HCT116 (cell line): Measurements from ENCODE around the gene GDI1. TPM values are rescaled to one million over a fixed set of nuclear protein-coding genes. Genes with fewer than 3 reads are reported as not detected.
"Not testable (repeated sequence)": the region's sequence is repeated elsewhere in the genome, so short reads cannot be mapped to it uniquely, and the experiment has no call there.

Source experiments
- ATAC-seq: fragments of 200-7000 bp; cut with Tn5 transposase; 2 replicates; pipeline ENCODE4 v1.9.1; 2020; ENCODE audit warnings: mild to moderate bottlenecking, moderate library complexity
- BruUV-seq: library from RNA; stranded (reverse); fragments of 400-500 nt; replicated peaks from 2 replicates; lab custom pipeline; 2021; lab: Mats Ljungman, UMichigan
- CTCF ChIA-PET: fragments of 300-600 bp; sonication (Branson Sonifier 250); formaldehyde crosslinking; loops from one replicate; lab custom pipeline; 2021; ENCODE audit warnings: antibody characterized with exemption; lab: Charles Lee
- POLR2A ChIA-PET: fragments of 300-600, 350-600 bp; sonication (Branson Sonifier 250); formaldehyde crosslinking; loops from one replicate; lab custom pipeline; 2021; ENCODE audit warnings: antibody characterized with exemption; lab: Charles Lee
- RAD21 ChIA-PET, 2 experiments: fragments of 300-600 bp; sonication (Branson Sonifier 250); formaldehyde crosslinking; loops; one replicate each; lab custom pipeline; 2023; ENCODE audit warnings: low total read pairs in 2 of 2; ENCODE audit not compliant: uncharacterized antibody in 2 of 2, unreplicated experiment in 2 of 2, low non-redundant PET in 1 of 2; lab: Charles Lee
- DNase-seq: peaks from one replicate; pipeline ENCODE4 v3.0.0-alpha.2; 2010; ENCODE audit warnings: low read depth, low spot score
- H2AFZ ChIP-seq: fragments of 200-600 bp; shearing (Covaris generic), sonication (generic); 2 replicates; pipeline ENCODE4 v1.6.1; 2017; ENCODE audit warnings: low read depth, mixed run types, mixed read lengths, antibody characterized with exemption, low read length; ENCODE audit not compliant: poor library complexity, severe bottlenecking
- H3K27ac ChIP-seq: 2 replicates; pipeline ENCODE4 v1.5.1; 2012; ENCODE audit warnings: low read depth, low read length
- H3K27me3 ChIP-seq: fragments of 200-600 bp; sonication (generic); 2 replicates; pipeline ENCODE4 v1.6.1; 2016; ENCODE audit warnings: mixed run types, low read length, mixed read lengths; ENCODE audit not compliant: insufficient read depth
- H3K36me3 ChIP-seq, 2 experiments: fragments of 200-500 bp in 1 of 2; fragments of 200-600 bp in 1 of 2; sonication (Bioruptor generic) in 1 of 2; sonication (generic) in 1 of 2; 2 replicates each; pipeline versions ENCODE4 v1.5.1 to v1.6.1; 2014 to 2016; ENCODE audit warnings: low read length in 2 of 2, inconsistent platforms in 1 of 2, mixed read lengths in 1 of 2, mixed run types in 1 of 2; ENCODE audit not compliant: insufficient read depth in 2 of 2, control insufficient read depth in 1 of 2
- H3K4me1 ChIP-seq, 2 experiments: fragments of 200-600 bp in 1 of 2; sonication (generic) in 1 of 2; 2 replicates each; pipeline versions ENCODE4 v1.5.1 to v1.6.1; 2012 to 2017; ENCODE audit warnings: low read length in 2 of 2, inconsistent platforms in 1 of 2, mild to moderate bottlenecking in 1 of 2, mixed read lengths in 1 of 2, mixed run types in 1 of 2, moderate library complexity in 1 of 2; ENCODE audit not compliant: insufficient read depth in 2 of 2, control insufficient read depth in 1 of 2
- H3K4me2 ChIP-seq: fragments of 200-600 bp; sonication (generic); 2 replicates; pipeline ENCODE4 v1.6.1; 2017; ENCODE audit warnings: mixed run types, low read length, mixed read lengths
- H3K4me3 ChIP-seq, 2 experiments: fragments of 200-600 bp in 1 of 2; sonication (generic) in 1 of 2; replicated peaks in 1 of 2; 2 replicates each; pipeline ENCODE4 v1.5.1; 2011 to 2016; ENCODE audit warnings: low read length in 2 of 2, control low read depth in 1 of 2, low read depth in 1 of 2, mild to moderate bottlenecking in 1 of 2, mixed read lengths in 1 of 2, mixed run types in 1 of 2
- H3K79me2 ChIP-seq: fragments of 200-600 bp; sonication (generic); 2 replicates; pipeline ENCODE4 v1.6.1; 2017; ENCODE audit warnings: mild to moderate bottlenecking, mixed run types, low read length, moderate library complexity, mixed read lengths; ENCODE audit not compliant: insufficient read depth
- H3K9ac ChIP-seq: fragments of 200-600 bp; sonication (generic); 2 replicates; pipeline ENCODE4 v1.6.1; 2016; ENCODE audit warnings: low read length, mixed read lengths
- H3K9me2 ChIP-seq: fragments of 200-600 bp; sonication (generic), shearing (Covaris generic); 2 replicates; pipeline ENCODE4 v1.6.1; 2017; ENCODE audit warnings: mixed run types, mild to moderate bottlenecking, moderate library complexity; ENCODE audit not compliant: insufficient read depth
- H3K9me3 ChIP-seq, 2 experiments: fragments of 200-500 bp in 1 of 2; fragments of 200-600 bp in 1 of 2; sonication (Bioruptor generic) in 1 of 2; sonication (generic) in 1 of 2; 2 replicates each; pipeline ENCODE4 v1.6.1; 2014 to 2017; ENCODE audit warnings: low read length in 2 of 2, mixed read lengths in 2 of 2, inconsistent platforms in 1 of 2, low read depth in 1 of 2, mild to moderate bottlenecking in 1 of 2, mixed run types in 1 of 2, moderate library complexity in 1 of 2; ENCODE audit not compliant: control insufficient read depth in 1 of 2, insufficient read depth in 1 of 2
- H4K20me1 ChIP-seq: fragments of 200-600 bp; sonication (generic), shearing (Covaris generic); 2 replicates; pipeline ENCODE4 v1.6.1; 2017; ENCODE audit warnings: mixed run types, mild to moderate bottlenecking, moderate library complexity; ENCODE audit not compliant: insufficient read depth
- intact Hi-C: fragments of 100-400 bp; cut with micrococcal nuclease; formaldehyde crosslinking; loops from 2 replicates; pipeline ENCODE4 v1.10.0; 2022
- total RNA-seq: library from RNA; stranded (reverse); gene quantifications from one replicate; pipeline ENCODE4 v1.2.1, GENCODE V29; 2021; ENCODE audit not compliant: unreplicated experiment

The GDI1 gene
- total RNA-seq, 1 experiment from 2014 or later, result 122 TPM

GRCh38 chrX:154388094-154388493 lies 48.9 kb upstream of the GDI1 start:
- peak; percentile 44 for ATAC-seq
- H3K9me2 ChIP-seq, RAD21 ChIA-PET, CTCF ChIA-PET, H4K20me1 ChIP-seq, H3K4me3 ChIP-seq, H3K36me3 ChIP-seq, H3K9me3 ChIP-seq, POLR2A ChIA-PET, H2AFZ ChIP-seq, DNase-seq, H3K4me2 ChIP-seq, intact Hi-C loops, H3K9ac ChIP-seq, H3K27me3 ChIP-seq, BruUV-seq, H3K4me1 ChIP-seq, H3K79me2 ChIP-seq, H3K27ac ChIP-seq: not testable (repeated sequence)

- RAD21 ChIA-PET, H3K79me2 ChIP-seq, H3K4me3 ChIP-seq, intact Hi-C loops, POLR2A ChIA-PET, BruUV-seq, CTCF ChIA-PET, H3K9me2 ChIP-seq, H3K36me3 ChIP-seq, H3K9me3 ChIP-seq, H4K20me1 ChIP-seq, ATAC-seq, H3K4me2 ChIP-seq, H3K27ac ChIP-seq, H3K4me1 ChIP-seq, H3K9ac ChIP-seq, H3K27me3 ChIP-seq, DNase-seq, H2AFZ ChIP-seq: not testable (repeated sequence)
These were observed 48.3 kb upstream of the GDI1 start for GRCh38 chrX:154388649-154389048.

- H3K36me3 ChIP-seq, DNase-seq, CTCF ChIA-PET, BruUV-seq, H3K27ac ChIP-seq, H3K4me3 ChIP-seq, H4K20me1 ChIP-seq, H3K9me2 ChIP-seq, H3K9ac ChIP-seq, H3K27me3 ChIP-seq, H3K4me2 ChIP-seq, POLR2A ChIA-PET, RAD21 ChIA-PET, H2AFZ ChIP-seq, H3K4me1 ChIP-seq, H3K9me3 ChIP-seq, H3K79me2 ChIP-seq: not testable (repeated sequence)
- intact Hi-C loops, result loop anchor here (10.0 kb wide), 1 partner anchor 415 kb away; the partner anchor contains the start of genes HCFC1 and TMEM187
- ATAC-seq, result peak; percentile 83
These were observed 46.9 kb upstream of the GDI1 start for GRCh38 chrX:154389812-154390747.

- H3K9ac ChIP-seq, H3K9me3 ChIP-seq, DNase-seq, RAD21 ChIA-PET, BruUV-seq, H2AFZ ChIP-seq, H4K20me1 ChIP-seq, H3K27me3 ChIP-seq, CTCF ChIA-PET, ATAC-seq, H3K9me2 ChIP-seq: not testable (repeated sequence)
- Histone ChIP-seq H3K4me3 (peak overlapping the region in 1 of 2 experiments; percentile 84; a peak in 2 of 4 replicates), H3K27ac (peak overlapping the region; percentile 92), H3K4me2 (peak overlapping the region; percentile 33; the same call in 1 of the 2 replicates), H3K79me2 (peaks cover 19% of the 10 kb centered on the region), H3K36me3 (peaks cover 0 to 27% of the 10 kb centered on the region in 2 experiments; a peak in 1 of 4 replicates), H3K4me1 (peaks cover 0 to 23% of the 10 kb centered on the region in 2 experiments; a peak in 2 of 4 replicates)
- POLR2A ChIA-PET, result interaction anchor here (0.6 to 2.5 kb wide), 3 partner anchors 23 to 28 kb away, joined by 3 to 12 read pairs (median 5); no protein-coding TSS in a partner anchor
- intact Hi-C loops, result loop anchor here (10.0 kb wide), 1 partner anchor 422 kb away; the partner anchor contains the start of genes HCFC1 and TMEM187
These were observed 40.6 kb upstream of the GDI1 start for GRCh38 chrX:154396363-154396762.
